HG03139 (cell line): Measurements from ENCODE around the gene GIGYF2.

Source experiments
- ATAC-seq: cut with Tn5 transposase; IDR thresholded peaks from one replicate; pipeline ENCODE4 v1.9.1; 2021; ENCODE audit not compliant: unreplicated experiment

Gene GIGYF2

GRCh38 chr2:232878855-232879617, 181.9 kb downstream of the GIGYF2 start:
- no peak for ATAC-seq

DNA sequence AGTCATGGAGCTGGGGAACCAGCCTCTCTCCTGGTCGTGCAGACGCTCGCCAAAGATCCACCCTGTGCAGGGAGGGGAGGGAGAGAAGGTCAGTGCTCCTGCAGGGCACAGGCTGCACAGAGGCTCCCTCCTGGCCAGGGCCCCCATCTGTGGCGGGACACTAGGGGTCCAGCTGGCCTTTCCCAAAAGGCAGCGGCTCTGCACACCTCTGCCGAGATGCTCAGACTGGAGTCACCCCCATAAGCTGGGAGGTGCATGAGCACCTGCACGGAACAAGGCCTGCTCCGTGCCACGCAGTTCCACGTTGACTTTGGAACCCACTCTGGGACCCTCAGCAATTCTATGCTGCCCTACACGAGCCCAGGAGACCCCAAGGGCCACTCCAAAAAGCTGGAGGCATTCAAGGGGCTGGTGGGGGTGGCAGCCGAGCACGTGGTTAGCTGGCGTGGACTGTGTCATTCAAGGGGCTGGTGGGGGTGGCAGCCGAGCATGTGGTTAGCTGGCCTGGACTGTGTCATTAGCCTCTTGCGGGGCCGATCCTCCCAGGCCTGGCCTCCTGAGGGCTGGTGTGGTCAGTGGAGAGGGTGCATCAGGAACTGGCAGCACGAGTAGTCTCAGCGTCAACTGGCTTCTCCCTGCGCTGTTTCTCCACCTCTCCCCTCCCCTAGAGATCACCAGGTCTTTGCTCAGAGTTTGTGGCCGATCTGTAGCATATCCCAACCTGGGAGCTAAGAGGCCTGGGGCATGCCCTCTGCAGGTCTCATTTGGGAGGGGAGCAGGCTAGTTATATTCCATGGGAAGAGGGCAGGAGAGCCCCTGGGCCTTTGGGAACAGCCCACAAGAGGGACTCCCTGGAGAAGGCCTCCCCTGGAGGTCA, 182.7 kb downstream of the GIGYF2 start:
- no peak for ATAC-seq

- no peak for ATAC-seq
Observed at GRCh38 chr2:232880764-232881351, 183.7 kb downstream of the GIGYF2 start.

GRCh38 chr2:232882085-232882484, 185.0 kb downstream of the GIGYF2 start:
- no peak for ATAC-seq

- ATAC-seq: no peak
Observed at GRCh38 chr2:232882505-232883115, 185.5 kb downstream of the GIGYF2 start.

DNA sequence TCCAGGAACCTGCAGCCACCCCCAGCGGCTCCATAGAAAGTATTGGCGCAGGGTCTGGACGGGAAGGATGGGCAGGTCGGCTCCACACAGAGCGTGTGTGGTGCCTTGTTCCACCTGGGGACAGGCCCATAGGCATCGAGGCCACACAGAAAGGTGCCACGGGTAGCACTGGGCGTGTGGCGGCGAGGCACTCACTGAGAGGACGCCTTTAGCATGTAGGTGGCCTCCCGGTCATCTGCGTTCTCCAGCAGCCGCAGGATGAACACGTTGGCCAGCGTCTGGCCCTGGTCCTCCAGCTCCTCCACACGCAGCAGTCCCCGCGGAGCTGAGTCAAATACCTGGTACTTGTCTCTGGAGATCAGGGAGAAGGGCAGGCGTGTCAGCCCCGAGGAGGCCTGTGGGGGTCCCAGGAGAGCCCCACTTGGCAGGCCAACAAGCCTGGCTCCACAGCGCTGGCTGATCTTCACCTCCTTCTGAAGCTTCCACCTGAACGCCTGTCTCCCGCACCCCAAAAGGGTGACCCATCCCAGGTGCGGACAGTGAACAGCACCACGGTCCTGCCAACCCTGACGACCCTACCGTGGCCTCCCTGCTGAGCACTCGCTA, 186.1 kb downstream of the GIGYF2 start:
- ATAC-seq: no peak

DNA sequence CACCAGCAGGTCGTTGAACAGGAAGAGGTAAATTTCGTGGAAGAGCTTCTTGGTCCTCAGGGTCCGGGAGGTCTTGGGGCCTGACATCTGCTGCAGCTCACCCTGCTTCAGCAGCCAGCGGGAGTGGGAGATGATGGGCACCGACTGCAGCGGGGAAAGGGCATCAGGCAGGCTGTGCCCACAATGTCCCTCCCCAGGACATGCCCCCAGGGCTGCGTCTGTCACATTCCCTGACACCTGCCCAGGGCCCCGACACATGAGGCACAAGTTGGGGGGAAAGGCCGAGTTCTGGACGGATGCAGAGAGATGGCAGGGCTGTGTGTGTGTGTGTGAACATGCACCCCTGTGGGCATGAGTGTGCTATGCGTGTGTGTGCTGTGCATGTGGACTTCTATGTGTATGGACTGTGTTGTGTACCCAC, 186.9 kb downstream of the GIGYF2 start:
- ATAC-seq: no peak

DNA sequence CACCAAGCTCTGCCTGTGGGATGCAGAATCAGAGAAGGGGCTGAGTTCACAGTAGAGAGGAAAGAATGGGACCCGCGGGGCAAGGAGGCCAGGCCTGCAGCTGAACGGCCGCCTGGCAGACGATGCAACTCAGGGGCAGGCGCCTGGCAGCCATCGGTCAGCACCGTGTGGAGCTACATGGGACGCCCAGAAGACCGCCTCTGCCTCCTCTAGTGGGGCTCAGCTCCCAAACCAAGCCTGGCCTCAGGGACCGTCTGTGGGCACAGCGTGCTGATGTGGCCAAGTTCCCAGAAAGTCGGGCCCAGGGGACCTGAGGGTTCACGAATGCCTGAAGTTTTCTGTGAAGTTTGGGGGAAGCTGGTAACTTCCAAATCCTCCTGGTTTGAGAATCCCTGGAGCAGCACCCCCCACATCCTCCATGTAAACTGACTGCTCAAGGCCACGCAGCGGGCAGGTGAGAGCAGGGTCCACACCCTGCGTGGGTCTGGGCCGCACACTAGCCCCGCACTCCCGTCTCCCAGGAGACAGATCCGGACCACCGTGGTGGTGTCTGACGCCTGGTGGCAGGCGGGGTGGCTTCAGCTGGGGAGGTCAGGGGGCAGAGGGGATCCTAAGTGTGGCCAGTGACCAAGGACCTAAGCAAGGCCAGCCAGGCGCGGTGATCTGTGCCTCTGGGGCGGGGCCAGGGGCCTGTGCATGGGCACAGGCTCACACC, 187.6 kb downstream of the GIGYF2 start:
- no peak for ATAC-seq

GRCh38 chr2:232885264-232885961, 188.3 kb downstream of the GIGYF2 start:
- ATAC-seq: no peak

DNA sequence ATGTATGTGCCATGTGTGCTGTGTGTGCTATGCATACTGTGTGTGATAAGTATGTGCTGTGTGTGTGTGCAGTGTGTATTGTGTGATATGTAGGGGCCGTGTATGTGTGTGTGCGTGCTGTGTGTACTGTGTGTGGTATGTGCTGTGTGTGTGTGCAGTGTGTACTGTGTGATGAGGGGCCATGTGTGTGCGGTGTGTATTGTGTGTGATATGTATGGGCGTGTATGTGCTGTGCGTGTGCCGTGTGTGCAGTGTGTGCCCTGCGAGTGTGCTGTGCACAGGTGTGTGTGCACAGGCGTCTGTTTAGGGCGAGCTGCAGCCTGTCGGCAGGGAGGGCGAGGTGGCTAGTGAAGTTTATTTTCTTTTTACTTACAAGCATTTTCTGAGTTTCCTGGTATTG, 189.0 kb downstream of the GIGYF2 start:
- ATAC-seq: no peak

- no peak for ATAC-seq
Observed at GRCh38 chr2:232886632-232887031, 189.5 kb downstream of the GIGYF2 start.

GRCh38 chr2:232887171-232887850, 190.2 kb downstream of the GIGYF2 start:
- no peak for ATAC-seq

DNA sequence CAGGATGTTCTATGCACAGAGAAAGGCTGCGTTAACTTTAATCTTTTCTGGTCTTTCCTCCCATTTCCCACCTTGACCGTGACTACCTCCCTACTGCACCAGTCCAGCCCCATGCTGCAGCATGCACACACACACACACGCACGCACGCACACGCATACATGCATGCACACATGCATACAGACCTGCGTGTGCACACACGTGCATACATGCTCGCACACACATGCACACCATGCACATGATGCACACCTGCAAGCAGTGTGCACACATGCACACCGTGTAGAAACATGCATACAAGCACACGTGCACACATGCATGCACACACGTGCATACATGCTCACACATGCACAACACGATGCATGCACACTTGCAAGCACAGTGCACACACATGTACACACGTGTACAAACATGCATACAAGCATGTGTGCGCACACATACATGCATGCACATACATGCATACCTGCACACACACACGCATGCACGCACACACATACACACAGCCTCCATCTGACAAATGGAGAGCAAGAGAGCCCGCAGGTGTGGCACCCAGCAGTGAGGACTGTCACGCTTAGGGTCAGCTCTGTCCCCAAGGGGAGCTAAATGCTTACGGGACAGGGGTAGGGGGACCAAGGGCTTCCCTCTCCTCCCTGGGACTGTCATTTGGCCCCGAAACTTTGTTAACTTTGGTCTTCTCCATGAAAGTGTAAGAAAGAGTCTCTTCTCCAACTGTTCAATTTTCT, 191.1 kb downstream of the GIGYF2 start:
- no peak for ATAC-seq

GRCh38 chr2:232888839-232889529, 191.9 kb downstream of the GIGYF2 start:
- ATAC-seq: no peak

DNA sequence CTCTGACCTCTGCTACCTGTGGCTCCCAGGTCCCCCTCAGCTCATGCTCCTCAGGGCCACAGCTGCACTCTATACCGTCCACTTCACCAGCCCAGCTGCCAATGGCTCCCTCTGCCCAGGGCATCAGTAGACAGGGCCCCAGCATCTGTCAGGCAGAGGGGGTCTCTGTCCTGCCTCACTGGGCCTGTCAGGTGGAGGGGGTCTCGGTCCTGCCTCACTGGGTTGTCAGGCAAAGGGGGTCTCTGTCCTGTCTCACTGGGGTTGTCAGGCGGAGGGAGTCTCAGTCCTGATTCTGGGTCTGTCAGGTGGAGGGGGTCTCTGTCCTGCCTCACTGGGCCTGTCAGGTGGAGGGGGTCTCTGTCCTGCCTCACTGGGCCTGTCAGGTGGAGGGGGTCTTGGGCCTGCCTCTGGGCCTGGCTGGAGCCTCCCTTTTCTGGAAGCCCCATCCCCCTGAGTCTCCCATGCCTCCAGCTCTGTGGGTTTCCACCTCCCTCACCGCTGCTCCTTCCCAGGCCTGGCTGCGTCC, 192.8 kb downstream of the GIGYF2 start:
- no peak for ATAC-seq

DNA sequence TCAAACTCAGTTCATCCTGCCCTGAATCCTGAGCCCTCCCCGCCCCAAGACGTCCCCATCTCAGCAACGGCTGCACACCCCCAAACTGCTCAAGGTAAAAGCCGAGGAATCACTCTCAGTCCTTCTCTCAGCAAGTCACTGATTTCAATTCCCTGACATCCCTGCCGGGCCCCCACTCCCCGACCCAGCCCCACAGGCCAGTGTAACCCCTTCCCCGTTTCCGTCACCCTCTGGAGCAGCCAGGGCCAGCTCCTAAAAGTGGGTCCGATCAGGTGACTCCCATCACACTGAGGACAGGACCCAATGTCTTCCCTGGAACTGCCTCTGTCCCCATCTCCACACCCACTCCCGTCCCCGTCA, 193.4 kb downstream of the GIGYF2 start:
- ATAC-seq: no peak

DNA sequence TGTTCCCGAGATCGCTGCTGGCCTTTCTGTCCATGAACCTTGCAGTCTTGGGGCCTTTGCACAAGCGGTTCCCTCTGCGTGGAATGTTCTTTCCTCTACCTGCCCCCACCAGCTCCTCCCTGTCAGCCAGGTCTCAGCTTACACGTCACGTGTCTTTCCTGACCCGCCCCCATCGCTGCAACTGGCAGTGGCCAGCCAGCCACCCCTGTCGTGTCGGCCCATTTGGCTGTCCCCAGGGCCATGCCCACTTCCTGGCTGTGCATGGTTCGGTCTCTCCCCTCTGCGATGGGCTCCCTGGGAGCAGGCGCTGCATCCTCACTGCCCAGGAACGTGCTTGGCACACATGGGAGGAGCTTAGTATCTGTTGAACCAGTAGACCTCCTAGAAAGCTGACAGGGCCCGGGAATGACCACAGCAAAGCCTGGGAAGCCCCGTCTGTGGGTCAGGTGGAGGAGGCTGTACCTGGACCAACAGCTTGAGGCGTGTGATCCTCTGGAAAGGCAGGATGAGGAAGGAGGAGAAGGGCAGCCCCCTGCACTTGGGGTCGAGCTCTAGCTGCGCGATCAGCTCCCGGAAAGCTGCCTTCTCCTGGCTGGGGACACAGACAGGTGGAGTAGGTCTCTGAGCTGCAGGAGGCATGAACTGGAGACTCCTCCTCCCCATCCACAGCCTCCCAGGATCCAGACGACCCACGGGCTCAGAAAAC, 193.9 kb downstream of the GIGYF2 start:
- ATAC-seq: no peak
